ENCODE results near the gene MSI2.

Gene MSI2

DNA sequence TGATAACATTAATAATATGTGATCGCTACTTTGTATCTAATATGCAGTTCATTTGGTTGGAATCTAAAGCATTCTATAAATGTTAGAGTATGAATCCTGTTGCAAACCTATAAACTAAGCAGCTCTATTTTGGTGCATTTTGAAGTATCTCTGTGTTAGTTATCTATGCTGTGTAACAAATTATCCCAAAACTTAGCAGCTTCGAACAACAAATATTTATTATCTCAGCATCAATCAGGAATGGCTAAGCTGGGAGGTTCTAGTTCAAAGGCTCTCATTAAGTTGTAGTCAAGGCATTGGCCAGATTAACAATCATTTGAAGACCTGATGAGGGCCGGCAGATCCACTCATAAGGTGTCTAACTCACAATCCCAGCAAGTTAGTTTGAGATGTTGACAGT lies 10.1 kb upstream of the MSI2 start:
- DNase-seq (ENCODE audit: low read depth in 2 of 2), result no peak

GRCh38 chr17:57247261-57247660 lies 9.1 kb upstream of the MSI2 start:
- no peak for DNase-seq (ENCODE audit: low read depth in 2 of 2)

GRCh38 chr17:57247913-57248312 lies 8.4 kb upstream of the MSI2 start:
- DNase-seq (ENCODE audit: low read depth in 2 of 2), result no peak

DNA sequence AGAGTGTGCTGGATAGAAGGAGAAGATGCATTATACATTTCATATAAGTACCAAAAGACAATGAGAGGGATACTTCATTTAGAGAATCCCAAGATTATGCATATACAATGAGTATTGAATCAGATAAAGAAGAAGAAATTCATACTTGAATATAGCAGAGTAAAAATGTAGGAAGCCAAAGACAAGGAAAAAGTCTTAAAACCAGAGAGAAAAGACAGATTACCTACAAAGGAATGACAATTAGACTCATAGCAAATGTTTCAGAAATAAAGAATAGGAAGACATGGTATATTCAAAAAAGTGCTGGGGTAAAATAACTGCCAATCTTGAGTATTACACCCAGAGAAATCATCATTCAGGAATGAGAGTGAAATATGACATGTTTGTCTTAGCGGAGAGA lies 6.8 kb upstream of the MSI2 start:
- no peak for DNase-seq (ENCODE audit: low read depth in 2 of 2)

DNA sequence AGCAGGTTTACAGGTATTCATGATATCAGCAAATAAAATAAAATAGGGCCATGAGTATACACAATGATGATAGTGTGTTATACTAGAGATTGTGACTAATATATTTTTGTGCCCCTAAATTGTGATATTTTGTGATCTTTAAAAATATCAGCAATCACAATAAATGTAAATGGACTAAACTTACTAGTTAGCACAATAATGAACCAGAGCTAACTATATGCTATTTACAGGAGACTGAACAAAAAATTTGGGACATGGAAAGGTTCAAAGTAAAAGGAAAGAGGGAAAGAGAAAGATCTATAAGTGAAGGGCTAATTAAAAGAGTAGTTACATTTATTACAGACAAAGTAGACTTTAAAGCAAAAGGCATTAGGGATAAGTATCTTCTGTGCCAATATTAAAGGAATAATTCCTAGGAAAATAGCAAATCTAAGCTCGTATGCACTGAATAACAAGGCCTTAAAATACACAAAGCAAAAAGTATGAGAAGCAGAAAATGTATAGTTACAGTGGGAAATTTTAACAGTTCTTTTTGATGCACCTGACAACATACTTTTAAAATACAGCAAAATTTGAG lies 5.0 kb upstream of the MSI2 start:
- no peak for DNase-seq (ENCODE audit: low read depth in 2 of 2)

- no peak for DNase-seq (ENCODE audit: low read depth in 2 of 2)
Observed at GRCh38 chr17:57253362-57254065, 2.8 kb upstream of the MSI2 start.

- no peak for DNase-seq (ENCODE audit: low read depth in 2 of 2)
Observed at GRCh38 chr17:57255182-57255775, 1.0 kb upstream of the MSI2 start.

GRCh38 chr17:57256708-57257112 lies 387 bp downstream of the MSI2 start:
- DNase-seq (ENCODE audit: low read depth in 2 of 2), result peak; percentile 14 to 25

- no peak for DNase-seq (ENCODE audit: low read depth in 2 of 2)
Observed at GRCh38 chr17:57257195-57257894, 1.0 kb downstream of the MSI2 start.

DNA sequence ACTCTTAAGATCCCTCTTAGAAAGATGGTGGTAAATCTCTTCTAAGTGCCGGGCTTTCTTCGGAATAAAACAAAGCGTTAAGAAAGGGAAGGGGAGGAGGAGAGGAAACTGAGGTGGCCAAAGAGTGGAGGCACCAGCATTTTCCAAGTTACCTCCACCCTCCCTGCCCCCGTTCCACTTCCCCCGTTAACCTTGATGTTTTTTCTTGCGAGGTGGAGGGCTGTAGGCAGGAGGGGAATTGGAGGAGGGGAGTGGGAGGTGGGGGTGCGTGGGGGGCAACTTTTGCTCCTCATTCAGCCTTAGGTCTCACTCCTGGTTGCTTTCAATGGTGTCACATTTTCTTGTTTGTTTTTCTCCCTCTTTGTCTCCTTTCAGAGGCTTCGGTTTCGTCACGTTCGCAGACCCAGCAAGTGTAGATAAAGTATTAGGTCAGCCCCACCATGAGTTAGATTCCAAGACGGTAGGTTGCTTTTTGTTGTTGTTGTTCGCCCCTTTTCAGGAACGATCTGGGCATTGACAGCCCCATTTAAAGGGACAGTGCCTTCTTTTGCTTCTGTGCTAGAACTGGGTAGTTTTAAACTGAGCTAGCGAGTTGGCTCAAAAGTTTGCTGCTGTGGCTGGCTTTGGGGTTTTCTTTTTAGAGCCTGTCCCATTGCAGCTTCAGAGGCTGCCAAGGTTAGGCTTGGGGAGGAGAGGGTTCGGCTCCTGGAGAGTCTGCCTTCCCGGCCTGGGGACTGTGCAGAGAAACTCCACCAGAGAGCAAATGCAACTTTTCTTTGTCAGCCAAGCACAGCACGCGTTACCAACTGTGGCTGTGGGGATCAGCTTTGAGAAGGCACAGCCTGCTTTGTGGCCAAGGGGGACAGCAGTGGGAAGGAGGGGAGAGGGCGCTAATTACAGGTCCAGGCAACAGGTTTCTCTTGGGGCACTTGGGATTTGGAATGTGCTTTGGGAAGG lies 1.9 kb downstream of the MSI2 start:
- no peak for DNase-seq (ENCODE audit: low read depth in 2 of 2)

DNA sequence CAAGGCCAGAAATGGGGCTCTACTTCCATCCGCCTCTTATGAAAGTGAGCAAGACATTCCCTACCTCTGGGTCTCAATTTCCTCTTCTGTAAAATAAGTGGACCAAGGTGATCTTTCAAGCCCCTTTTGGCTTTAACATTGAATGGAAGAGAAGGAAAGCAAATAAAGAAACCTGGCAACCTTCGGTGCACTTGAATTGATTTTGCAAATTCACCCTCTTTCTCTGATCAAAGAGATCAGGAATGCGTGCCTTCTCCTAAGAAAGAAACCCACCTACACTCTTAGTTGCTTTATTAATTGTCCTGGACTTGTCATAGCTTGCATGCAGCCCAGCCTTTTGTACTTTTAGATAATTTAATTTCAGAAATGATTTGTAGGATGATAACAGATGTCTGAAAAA lies 3.0 kb downstream of the MSI2 start:
- no peak for DNase-seq (ENCODE audit: low read depth in 2 of 2)

GRCh38 chr17:57259817-57260216 lies 3.5 kb downstream of the MSI2 start:
- no peak for DNase-seq (ENCODE audit: low read depth in 2 of 2)

GRCh38 chr17:57260325-57261083 lies 4.2 kb downstream of the MSI2 start:
- no peak for DNase-seq (ENCODE audit: low read depth in 2 of 2)

DNA sequence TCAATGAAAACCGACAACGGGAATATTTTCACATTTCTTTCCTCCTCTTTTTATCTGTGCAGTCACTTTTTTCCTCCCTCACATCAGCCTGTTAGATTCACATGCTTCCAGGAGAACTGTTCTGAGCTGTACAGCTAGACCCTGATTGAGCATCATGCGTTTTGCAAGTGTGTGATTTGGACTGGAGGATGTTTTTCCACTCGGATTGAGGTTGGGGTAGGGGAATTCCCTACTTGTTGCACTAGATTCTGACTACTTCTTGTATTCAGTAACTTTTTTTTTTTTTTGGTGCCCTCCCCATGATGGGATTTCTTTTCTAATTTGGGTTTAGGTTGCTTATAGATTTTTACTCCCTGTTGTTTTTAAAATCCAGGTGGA lies 4.8 kb downstream of the MSI2 start:
- DNase-seq (ENCODE audit: low read depth in 2 of 2), result no peak

DNA sequence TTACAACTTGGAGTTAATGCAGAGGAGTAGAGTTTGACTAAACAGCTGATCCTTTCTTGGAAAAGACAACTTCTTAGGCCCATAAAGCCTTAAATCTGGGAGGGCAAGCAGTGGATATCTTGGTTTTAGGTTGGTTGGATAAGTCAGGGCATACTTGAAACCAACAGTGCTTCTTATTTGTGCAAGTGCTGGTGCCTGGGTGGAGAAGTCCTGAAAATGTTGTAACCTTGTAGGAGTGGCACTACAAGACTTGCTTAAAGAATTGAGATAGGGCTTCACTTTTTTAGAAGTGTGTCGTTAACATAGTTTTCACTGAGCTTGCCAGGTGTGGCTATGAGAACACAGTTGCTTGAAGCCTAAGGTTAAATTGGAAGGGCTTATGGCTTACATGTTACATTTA lies 6.2 kb downstream of the MSI2 start:
- DNase-seq (ENCODE audit: low read depth in 2 of 2), result no peak

DNA sequence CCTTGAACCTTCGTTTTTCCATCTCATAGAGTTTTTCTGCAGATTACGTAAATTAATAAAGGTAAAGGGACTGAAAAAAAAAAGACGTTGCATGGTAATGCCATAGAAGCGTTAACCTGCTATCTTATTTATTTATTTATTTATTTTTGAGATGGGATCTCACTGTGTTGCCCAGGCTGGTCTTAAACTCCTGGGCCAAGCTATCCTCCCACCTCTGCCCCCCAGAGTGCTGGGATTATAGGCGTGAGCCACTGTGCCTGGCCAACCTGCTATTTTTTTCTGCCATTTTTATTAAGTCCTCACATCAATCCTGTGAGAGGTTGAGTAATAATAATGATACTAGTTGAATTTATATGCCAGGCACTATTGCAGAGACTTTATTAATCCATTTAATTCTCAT lies 7.9 kb downstream of the MSI2 start:
- DNase-seq (ENCODE audit: low read depth in 2 of 2), result no peak

DNA sequence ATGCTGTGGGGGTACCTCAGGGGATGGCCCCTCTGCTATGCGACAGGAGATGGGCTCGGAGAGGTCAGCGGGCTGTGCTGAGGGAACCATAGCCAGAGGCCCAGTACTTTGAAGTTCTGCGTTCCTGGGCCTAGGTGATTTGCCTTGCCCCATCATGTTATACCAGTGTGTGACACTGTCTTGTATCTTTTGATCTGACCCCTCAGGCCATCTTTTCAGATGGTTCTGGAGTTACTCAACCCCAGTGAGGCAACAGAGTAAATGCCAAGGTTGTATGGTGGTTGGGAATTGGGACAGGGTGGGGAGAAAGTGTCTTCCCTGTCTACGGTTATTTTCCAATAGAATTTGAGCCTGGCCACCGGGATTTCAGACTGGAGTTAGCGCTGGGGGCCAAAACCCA lies 8.5 kb downstream of the MSI2 start:
- DNase-seq (ENCODE audit: low read depth in 2 of 2), result no peak

GRCh38 chr17:57266902-57267311 lies 10.6 kb downstream of the MSI2 start:
- DNase-seq (ENCODE audit: low read depth in 2 of 2), result no peak

DNA sequence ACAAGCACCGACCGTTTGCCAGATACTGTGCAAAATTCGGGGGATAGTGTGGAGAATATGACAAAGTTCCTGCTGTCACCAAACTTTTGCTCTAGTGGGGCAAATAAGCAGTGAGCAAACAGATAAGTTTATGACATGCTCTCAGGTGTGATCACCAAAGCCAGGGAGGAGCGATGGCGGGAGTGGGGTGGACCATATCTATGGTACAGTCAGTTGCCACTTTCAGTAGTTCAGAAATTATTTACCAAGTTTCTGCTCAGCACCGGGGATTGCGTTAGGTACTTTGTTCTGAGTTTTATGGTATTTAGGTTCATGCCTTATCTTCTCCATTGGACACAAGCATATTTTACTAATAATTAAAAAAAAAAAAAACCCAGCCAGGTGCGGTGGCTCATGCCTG lies 11.9 kb downstream of the MSI2 start:
- no peak for DNase-seq (ENCODE audit: low read depth in 2 of 2)

DNA sequence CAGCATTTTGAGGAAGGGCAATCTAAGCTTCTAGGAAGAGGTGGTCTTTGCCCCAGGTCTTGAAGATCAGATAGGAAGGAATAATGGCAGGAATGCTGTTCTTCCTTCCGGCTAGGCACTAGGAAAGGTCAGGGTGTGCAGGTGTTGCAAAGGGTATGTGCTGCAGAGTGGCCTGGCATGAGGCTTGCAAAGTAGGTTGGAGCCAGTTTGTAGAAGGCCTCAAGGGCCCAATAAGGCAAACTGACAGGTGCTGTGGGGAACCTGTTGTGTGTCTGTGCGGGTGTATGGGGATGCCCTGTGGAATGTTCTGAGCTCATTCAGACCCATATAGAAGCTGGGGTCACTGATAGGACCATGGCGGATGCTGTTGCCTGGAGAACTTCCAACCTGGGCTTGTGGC lies 12.7 kb downstream of the MSI2 start:
- no peak for DNase-seq (ENCODE audit: low read depth in 2 of 2)
